HG02970 (cell line): Measurements from ENCODE around the gene GJB3.
"Not testable (repeated sequence)": the region's sequence is repeated elsewhere in the genome, so short reads cannot be mapped to it uniquely, and the experiment has no call there.

Source experiments
- ATAC-seq: cut with Tn5 transposase; IDR thresholded peaks from one replicate; pipeline ENCODE4 v1.9.1; 2021; ENCODE audit warnings: mild to moderate bottlenecking, moderate library complexity, moderate number of reproducible peaks; ENCODE audit not compliant: unreplicated experiment, low FRiP score

The GJB3 gene

DNA sequence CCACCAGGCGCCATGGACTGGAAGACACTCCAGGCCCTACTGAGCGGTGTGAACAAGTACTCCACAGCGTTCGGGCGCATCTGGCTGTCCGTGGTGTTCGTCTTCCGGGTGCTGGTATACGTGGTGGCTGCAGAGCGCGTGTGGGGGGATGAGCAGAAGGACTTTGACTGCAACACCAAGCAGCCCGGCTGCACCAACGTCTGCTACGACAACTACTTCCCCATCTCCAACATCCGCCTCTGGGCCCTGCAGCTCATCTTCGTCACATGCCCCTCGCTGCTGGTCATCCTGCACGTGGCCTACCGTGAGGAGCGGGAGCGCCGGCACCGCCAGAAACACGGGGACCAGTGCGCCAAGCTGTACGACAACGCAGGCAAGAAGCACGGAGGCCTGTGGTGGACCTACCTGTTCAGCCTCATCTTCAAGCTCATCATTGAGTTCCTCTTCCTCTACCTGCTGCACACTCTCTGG is 3.8 kb downstream of the GJB3 start:
- no peak for ATAC-seq

DNA sequence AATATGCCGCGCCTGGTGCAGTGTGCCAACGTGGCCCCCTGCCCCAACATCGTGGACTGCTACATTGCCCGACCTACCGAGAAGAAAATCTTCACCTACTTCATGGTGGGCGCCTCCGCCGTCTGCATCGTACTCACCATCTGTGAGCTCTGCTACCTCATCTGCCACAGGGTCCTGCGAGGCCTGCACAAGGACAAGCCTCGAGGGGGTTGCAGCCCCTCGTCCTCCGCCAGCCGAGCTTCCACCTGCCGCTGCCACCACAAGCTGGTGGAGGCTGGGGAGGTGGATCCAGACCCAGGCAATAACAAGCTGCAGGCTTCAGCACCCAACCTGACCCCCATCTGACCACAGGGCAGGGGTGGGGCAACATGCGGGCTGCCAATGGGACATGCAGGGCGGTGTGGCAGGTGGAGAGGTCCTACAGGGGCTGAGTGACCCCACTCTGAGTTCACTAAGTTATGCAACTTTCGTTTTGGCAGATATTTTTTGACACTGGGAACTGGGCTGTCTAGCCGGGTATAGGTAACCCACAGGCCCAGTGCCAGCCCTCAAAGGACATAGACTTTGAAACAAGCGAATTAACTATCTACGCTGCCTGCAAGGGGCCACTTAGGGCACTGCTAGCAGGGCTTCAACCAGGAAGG is 4.3 kb downstream of the GJB3 start:
- ATAC-seq = no peak

DNA sequence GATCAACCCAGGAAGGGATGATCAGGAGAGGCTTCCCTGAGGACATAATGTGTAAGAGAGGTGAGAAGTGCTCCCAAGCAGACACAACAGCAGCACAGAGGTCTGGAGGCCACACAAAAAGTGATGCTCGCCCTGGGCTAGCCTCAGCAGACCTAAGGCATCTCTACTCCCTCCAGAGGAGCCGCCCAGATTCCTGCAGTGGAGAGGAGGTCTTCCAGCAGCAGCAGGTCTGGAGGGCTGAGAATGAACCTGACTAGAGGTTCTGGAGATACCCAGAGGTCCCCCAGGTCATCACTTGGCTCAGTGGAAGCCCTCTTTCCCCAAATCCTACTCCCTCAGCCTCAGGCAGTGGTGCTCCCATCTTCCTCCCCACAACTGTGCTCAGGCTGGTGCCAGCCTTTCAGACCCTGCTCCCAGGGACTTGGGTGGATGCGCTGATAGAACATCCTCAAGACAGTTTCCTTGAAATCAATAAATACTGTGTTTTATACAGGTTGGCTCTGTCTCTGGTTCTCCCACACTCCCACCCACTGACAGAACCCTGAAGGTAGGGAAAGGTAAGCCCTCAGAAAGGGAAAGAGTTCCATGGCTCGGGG is 5.0 kb downstream of the GJB3 start:
- no peak for ATAC-seq

DNA sequence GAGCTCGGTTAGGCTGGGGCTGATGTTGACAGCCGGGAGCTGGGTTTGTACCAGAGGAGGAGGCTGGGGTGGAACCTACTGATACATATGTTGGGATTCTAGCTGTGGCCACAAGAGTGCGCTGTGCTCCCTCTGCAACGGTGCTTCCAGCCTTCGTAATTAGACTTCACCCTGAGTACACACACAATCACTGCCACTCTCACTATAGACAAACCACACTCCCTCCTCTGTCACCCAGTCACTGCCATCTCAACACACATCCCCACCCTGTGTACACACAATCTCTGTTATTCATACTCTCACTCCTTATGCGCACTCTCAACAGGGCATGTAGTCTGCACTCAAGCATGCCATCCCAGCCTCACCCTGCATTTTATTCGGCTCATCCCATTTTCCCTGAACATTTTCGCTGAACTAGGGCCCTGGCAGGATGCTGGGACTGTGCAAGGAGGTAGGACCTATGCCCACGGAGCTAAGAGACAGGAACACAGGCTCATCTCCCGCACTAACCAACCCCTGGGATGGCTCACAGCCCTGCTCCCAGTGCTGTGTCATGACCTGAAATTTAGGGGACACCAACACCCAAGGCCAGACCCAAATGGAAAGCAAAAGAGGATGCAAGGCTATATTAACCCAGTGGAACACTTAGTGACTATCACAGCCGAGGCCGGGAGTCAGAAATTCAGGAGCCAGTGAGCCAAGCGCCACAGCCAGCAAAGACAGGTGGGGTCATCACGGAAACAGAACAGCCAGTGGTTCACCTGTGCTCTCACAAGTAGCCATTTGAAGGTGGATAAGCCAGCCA is 5.7 kb downstream of the GJB3 start:
- no peak for ATAC-seq

DNA sequence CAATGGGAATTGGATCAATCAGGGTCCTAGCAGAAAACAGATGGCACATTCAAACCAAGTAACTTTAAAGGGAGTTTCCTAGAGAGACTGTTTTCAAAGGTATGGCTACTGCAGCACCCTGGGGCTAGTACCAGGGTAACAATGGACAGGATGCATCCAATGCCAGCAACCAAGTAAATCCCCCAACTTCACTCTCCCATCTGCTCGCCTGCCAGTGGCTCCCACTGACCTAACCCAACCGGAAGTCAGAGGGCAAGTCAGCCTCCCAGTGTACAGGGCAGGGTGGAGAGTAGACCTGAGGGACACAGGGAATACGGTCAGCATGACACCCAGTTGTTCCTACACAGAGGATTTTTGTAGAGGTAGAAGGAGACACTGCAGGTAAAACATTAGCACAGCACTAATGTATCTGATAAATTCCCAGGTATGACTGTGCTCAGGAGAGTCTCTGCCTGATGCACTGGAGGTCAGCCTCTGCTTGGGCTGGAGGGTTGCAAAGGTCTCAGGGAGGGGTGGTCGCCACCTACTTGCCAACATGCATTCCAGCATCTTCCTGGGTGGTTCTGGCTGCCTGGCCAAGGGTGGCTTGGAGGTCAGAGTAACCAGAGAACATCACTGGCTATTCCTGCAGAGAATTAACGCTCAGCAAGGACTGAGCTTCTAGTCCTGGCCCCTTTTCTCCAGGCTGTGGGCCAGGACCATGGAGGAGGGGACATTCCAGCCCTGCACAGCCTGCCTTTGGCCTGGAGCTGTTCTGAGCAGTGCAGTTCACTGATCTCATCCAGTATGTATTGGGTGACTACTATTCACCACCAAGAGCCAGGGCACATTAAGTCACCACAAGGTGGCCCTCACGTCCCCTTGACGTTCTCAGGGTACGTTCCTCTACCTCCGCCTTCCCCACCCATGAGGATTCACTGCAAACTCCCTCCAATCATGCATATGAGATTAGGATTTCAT is 6.7 kb downstream of the GJB3 start:
- no peak for ATAC-seq

DNA sequence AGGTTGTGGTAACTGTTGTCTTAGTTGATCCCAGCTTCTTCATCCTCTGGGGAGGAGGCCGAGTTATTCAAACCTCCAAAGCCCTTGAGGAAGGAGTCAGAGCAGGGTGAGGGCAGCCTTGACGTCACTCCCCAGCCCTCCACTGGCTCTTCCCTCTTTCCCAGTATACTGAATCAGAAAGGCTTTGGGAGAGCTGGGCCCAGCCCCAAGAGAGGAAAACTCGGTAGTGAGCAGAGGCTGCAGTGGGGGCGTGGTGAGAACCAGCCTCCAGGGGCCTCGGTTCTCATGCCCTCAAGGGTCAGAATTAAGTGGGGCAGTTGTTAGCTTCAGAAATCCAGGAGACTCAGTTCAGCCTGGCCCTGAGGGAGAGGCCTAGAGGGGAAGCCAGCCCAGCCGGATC is 10.0 kb downstream of the GJB3 start:
- no peak for ATAC-seq

DNA sequence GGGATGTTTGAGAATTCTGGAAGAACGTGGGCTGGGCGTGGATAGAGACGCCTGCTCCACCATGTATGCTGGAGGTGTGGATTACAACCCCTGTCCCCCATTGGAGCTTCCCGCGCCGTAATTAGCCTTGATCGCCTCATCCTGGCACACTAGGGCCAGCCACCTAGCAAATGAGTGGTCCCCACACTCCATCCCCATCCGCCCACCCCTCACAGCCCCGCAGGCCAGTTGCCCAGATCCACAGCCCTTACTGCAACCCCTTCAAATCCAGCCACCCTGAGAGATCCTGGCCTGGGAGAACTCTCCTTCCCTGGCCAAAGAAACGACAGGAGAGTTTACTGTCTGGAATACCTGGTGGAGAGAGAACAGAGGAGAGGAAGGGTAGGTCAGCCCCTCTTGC is 11.4 kb downstream of the GJB3 start:
- ATAC-seq = no peak

DNA sequence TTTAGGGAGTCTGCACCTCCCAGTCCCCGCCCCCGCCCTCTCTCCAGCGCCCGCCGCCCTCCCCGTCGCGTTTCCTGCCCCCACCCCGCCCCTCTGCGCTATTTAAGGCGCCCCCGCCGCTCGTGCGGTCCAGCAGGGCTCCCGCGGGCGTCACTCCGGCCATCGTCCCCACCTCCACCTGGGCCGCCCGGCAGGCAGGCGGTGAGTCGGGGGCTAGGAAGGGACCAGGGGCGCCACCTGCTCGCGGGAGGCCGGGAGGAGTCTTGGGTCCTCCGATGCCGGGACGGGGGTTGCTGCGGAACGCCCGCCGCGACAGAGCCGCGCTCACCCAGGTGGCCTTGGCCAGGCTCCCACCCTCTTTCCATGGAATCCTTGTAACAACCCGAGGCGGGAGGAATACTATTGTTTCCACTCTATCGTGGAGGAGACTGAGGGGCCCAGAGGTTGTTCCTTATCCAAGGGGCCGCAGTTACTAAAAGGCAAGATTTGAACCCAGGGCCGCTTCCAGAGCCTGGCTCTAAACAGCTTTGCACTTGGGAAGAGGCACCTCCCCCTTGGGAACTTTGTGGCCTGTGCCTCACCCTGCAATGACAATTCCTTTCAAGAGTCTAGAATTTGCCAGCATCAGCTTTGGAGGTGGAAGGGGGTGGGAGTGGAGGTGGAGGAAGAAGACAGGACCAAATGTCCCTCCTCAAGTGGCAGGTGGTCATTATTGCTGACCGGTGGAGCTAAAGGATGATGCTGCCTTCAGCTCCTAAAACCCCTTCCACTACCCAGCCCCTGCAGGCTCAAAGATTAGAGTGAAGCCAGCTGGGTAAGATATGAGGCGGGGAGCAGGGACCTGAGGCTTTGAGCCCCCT is 12.1 kb downstream of the GJB3 start, which contains the start of gene GJA4:
Gene GJA4 (plus strand): TSS at position 132 of the 860 bp plus-strand sequence. CDS start 1,215 bp downstream, outside the sequence.
- no peak for ATAC-seq

DNA sequence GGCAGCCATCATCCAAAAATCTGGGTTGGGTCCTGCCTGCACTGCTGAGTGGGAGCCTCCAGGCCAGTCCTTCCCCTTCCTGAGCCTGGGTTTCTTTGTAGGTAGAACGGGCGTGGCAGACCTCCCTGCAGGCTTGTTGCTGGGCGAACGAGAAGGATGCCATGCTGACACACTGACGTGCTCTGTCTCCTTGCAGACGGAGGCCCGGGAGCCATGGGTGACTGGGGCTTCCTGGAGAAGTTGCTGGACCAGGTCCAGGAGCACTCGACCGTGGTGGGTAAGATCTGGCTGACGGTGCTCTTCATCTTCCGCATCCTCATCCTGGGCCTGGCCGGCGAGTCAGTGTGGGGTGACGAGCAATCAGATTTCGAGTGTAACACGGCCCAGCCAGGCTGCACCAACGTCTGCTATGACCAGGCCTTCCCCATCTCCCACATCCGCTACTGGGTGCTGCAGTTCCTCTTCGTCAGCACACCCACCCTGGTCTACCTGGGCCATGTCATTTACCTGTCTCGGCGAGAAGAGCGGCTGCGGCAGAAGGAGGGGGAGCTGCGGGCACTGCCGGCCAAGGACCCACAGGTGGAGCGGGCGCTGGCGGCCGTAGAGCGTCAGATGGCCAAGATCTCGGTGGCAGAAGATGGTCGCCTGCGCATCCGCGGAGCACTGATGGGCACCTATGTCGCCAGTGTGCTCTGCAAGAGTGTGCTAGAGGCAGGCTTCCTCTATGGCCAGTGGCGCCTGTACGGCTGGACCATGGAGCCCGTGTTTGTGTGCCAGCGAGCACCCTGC is 13.2 kb downstream of the GJB3 start:
- no peak for ATAC-seq

DNA sequence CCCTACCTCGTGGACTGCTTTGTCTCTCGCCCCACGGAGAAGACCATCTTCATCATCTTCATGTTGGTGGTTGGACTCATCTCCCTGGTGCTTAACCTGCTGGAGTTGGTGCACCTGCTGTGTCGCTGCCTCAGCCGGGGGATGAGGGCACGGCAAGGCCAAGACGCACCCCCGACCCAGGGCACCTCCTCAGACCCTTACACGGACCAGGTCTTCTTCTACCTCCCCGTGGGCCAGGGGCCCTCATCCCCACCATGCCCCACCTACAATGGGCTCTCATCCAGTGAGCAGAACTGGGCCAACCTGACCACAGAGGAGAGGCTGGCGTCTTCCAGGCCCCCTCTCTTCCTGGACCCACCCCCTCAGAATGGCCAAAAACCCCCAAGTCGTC is 13.8 kb downstream of the GJB3 start:
- no peak for ATAC-seq

DNA sequence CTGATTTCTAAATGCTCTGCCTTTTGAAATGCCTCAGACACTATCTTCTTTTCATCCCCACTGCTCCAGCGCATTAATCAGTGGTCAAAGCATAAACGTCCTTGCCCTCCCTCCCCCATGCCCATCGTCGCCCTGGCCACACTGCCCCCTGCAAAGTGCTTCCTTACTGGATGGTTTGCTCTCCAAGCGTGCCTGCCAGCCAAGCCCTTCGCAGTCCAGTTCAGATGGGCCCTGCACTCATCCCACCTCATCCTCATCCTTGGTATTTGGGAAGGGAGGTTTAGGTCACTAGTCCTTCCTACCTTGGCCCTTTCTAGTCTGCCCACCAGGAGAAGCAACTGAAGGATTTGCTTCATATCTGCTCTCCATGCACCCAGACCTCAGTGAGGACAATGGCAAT is 14.9 kb downstream of the GJB3 start:
- ATAC-seq = no peak

DNA sequence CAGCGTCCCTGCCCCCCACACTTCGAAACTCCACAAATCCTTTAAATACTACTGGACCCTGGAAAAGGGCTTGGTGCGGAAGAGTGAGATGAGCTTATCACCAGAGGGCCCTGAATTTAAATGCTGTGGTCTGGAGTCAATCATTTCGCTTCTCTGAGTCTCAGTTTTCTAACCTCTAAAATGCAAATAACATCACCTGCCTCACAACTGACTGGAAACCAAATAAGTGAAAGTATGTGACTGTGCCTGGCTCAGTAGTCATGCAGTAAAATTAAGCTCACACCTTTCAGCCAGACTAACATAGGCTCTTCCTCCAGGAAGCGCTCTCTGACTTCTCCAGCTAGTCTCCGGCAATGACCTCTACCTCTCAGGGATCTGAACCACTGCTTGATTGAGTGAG is 16.0 kb downstream of the GJB3 start:
- no peak for ATAC-seq

DNA sequence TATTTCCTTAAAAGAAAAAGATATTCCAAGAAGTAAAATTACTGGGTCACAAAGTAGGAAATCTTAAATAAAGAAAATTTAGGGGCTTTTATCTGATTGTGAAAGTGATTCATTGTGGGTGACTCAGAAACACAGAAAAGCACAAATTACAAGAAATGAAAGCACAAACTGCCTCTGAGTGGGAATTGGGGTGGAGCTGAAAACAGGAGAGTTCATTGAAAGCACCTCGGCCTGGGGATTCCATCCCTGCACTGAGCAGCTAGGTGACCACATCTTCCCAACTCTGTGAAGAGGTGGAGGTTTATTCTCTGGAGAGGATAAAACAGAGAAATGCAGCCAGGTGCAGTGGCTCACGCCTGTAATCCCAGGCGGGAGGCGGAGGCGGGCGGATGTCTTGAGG is 19.2 kb downstream of the GJB3 start:
- ATAC-seq = no peak

DNA sequence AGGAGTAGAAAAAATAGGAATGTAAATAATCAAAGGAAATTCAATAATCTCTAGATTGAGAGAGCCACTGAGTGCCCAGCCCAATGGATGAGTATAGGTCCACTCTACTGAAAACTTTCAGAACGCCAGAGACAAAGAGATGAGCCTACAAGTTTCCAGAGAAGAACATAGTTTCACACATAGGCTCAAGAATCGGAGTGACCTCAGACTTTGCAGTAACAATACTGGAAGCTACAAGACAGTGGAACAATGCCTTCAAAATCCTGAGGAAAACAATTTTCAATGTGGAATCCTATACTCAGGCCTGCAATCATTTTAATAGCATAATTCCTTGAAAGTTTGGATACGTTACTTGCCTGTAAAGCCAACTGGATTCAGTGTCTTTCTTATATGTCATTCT is 22.8 kb downstream of the GJB3 start:
- no peak for ATAC-seq

DNA sequence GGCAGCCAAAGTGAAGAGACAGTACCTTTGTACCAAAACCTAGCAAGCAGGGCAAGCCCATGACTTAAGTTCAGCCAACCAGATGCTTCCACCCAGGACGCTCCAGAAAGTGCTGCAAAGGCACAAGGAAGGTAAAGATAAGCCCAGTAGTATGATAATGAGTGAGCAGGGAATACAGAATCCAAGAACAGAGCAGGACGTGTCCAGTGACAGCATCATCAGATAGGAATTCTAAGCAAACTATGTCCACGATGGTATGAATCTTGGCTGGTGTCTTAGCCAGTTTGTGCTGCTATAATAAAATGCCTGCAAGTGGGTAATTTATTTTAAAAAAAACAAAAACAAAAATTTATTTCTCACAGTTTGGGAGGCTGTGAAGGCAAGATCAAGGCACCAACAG is 25.4 kb downstream of the GJB3 start:
- no peak for ATAC-seq

DNA sequence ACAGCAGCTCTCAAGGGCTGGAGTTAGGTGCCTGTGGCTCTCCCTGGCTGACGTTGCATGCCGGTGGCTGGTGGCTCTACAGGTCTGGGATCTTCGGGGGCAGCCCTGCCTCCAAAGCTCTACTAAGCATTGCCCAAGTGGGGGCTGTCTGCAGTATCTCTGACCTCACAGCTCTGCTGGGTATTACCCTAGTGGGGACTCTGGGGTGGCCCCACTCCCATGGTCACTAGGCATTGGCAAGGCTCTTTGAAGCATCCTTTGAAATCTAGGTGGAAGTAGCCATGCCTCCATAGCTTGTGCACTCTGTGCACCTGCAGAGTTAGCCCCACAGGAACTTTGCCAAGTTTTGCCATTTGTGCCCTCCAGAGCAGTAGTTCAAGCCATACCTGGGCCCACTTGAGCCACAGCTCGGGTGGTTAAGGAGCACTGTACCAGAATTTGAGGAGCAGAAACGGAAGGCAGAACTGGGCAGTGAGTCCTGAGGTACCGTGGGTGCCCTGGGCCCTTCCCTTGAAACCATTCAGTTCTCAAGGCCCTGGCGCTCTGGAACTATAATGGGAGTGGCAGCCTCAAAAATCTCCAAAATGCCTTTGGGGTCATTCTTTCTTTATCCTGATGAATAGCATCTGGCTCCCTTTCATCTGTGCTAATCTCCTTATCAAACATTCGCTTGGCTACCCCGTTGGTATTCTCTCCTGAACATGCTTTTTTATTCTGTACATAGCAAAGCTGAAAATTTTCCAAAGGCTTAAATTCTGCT is 27.2 kb downstream of the GJB3 start:
- no peak for ATAC-seq

DNA sequence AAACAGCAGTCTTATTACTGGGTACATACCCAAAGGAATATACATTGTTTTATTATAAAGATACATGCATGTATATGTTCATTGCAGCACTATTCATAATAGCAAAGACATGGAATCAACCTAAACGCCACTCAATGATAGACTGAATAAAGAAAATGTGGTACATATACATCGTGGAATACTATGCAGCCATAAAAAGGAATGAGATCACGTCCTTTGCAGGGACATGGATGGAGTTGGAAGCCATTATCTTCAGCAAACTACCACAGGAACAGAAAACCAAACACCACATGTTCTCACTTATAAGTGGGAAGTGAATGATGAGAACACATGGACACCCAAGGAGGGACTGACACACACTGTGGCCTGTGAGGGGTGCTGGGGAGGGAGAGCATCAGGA is 29.8 kb downstream of the GJB3 start:
- ATAC-seq = not testable (repeated sequence)

DNA sequence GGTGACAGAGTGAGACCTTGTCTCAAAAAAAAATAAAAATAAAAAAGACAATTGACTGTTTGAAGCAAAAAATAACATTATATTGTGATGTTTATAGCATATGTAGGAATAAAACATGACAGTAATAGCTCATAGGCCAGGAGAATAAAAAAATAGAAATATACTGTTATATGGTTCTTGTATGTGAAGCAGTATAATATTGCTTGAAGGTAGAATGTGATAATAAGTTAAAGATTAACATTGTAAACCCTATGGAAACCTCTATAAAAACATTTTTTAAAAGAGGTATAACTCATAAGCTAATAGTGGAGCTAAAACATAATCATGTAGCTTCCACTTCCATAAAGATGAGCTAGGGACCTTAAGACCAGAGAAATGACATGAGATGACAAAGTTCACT is 35.3 kb downstream of the GJB3 start:
- ATAC-seq = no peak
